EL (cell line): ENCODE results near the gene GMDS.
A peak's percentile ranks its signal among the peaks of the same experiment; 100 is the strongest.

Experiments
- DNase-seq: peaks from one replicate; pipeline ENCODE4 v3.0.0-alpha.2; 2016

Gene GMDS

DNA sequence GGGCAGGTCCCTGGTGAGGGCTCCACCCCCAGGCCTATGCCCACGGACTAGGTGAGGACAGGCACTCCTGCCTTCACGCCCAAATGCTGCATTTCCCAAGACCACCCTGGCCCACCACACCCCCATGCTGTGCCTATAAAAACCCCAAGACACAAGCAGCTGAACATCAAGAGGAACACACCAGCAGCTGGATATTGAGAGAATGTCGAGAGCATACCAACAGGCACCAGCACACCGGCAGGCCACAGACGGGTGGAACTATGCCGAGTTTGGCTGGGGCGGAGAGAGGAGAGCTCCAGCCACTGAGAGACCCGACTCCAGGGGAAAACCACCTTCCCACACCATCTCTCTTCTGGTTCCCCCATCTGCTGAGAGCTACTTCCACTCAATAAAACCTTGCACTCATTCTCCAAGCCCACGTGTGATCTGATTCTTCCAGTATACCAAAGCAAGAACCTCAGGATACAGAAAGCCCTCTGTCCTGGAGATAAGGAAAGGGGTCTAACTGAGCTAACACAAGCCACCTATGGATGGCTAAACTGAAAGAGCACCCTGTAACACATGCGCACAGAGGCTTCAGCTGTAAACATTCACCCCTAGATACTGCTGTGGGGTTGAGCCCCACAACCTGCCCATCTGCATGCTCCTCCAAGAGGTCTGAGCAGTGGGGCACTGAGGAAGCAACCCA is 319.5 kb downstream of the GMDS start:
- DNase-seq: no peak

GRCh38 chr6:1923449-1923848 is 322.0 kb downstream of the GMDS start:
- DNase-seq: no peak

- DNase-seq: peak; percentile 96
Observed at GRCh38 chr6:1917626-1918371, 327.6 kb downstream of the GMDS start.

- peak; percentile 89 for DNase-seq
Observed at GRCh38 chr6:1916334-1917070, 328.9 kb downstream of the GMDS start.

DNA sequence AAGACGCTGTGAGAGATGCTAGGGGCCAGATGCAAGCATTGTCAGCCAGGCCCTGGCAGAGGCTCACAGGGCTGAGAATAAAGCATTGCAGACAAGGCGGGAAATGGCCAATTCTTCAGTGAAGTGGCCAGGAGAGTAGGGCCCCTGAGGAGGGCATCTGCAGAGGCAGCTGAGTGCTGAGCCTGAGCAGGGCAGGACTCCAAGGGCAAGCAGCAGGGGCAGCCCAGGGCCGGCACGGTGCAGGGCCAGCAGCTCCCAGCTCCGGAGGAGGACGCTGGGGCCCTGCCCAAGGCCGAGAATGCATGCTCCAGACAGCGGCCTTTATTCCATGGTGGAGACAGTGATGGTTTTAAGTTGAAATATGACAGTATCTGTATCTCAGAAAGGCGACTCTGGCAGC is 330.2 kb downstream of the GMDS start:
- DNase-seq: no peak

DNA sequence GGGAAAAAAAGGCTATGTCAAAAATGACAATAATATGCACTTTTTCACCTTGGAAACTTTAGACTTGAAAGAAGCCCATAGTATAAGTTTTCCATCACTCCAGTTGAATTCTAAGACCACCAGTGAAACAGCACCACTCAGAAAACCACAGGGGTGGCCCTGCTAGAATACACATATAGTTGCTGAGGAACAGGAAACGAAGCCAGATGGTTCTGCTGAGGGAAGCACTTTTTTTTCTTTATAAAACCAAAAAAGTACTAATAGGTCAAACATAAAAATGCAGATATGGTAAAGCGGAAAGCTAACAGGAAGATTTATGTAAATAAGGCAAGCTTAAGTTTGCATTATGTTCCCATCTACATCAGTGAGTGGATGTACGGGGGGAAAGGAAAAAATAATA is 331.8 kb downstream of the GMDS start:
- DNase-seq: no peak

DNA sequence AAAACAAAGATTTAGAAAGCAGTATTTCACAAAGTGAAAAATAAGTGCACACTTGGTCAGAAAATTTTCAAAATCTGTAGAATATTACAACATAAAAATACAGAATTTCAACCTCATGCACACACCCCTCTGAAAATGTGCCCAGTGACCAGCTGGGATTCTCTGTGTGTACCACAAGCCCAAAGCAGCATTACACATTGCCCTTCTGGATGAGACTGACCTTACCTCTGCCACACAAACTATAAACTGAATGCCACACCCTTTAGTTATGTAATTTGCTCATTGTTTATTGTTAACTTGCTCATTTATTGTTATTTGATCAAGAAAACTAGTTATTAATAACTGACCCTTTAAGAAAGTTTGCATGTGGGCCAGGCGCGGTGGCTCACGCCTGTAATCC is 332.7 kb downstream of the GMDS start:
- no peak for DNase-seq

GRCh38 chr6:1911474-1911873 is 333.9 kb downstream of the GMDS start:
- DNase-seq: peak; percentile 20

DNA sequence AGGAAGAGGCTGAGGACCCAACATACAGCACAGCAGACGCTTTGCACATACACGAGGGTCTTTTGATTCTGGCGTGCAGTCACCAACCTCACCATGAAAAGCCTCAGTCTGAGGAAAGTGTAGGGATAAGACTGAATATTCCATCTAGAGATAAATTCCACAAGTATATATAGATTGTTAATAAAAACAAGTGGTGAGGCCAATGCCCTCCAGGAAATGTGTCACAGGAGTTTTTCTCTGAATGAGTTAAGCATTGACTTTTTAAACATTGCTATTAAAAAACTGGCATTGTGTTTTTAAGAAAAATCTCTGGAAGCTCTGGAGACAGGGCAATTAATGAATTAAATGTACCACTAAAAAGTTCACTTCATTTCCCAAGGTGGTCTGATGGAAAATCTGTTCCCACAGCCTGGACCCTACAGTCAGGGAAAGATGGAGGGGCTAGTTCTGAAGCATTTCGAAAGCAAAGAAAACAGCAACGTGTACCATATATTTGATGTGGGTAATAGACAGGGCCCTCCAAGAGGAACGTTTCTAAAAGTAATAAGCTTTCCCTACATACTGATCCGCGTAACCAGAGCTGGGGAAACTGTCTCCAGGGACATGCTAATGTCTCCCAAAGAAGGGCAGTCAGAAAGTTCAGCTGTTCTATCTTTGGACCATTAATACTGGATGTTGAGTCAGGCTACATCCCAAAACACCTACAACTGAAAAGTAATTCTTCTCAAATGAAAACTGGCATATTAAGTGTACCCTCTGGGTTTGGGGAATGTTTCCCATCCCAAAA is 334.6 kb downstream of the GMDS start:
- peak; percentile 43 for DNase-seq

- no peak for DNase-seq
Observed at GRCh38 chr6:1908784-1909183, 336.6 kb downstream of the GMDS start.

- no peak for DNase-seq
Observed at GRCh38 chr6:1906609-1907008, 338.8 kb downstream of the GMDS start.

GRCh38 chr6:1906014-1906413 is 339.4 kb downstream of the GMDS start:
- no peak for DNase-seq

DNA sequence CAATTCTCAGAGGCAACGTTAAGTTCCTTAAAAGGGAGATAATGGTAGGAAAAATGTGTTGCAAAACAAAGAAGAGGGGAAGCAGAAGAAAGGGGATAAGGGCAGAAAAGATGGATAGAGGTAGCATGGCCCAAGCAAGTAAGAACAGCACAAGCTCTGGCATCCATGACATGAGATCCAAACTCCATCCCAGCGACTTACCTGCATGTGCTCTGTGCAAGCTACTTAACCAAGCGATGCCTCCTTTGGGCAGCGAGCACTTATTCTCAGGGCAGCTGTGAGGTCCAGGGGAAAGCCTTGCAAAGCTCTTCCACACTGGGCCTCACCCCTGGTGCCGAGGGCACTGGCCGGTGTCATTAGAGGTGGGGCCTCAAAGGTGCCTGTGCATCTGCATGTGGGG is 340.5 kb downstream of the GMDS start:
- no peak for DNase-seq

DNA sequence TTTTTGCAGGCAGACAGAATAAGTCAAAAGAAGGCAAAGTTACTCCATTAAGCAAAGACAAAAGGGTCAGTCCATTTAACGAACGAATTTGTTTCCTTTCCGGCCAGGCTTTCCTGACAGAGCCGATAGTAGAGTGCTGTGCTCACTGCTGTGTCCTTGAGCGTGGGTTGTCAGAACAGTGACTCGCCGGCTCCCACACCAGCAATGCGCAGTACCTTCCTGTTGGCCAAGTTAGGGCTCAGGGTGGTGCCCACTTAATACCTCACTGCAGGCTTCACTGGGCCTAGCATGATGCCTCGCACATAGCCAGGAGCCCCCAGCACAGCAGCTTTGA is 341.0 kb downstream of the GMDS start:
- no peak for DNase-seq

GRCh38 chr6:1903780-1904465 is 341.5 kb downstream of the GMDS start:
- DNase-seq: no peak

GRCh38 chr6:1901556-1901955 is 343.8 kb downstream of the GMDS start:
- peak; percentile 51 for DNase-seq

- DNase-seq: no peak
Observed at GRCh38 chr6:1896897-1897296, 348.5 kb downstream of the GMDS start.

GRCh38 chr6:1895721-1896120 is 349.7 kb downstream of the GMDS start:
- DNase-seq: peak; percentile 25

DNA sequence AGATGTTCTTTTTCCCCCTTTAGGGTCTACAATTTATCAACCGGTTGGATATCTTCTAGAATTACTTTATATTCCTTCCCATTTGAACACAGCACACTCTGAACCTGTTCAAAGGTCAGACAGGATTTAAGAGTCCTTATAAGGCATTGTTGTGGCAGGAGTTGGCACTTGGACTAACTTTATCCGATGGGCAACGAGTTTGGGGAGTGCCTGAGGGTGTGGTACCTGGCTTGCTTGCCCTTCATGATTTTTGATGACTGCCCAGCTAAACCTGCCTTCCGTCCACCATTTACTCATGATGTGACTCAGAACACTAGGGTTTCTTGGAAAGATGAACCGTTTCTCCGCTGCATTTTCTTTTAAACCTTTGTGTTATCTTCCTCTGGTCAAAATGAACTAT is 350.5 kb downstream of the GMDS start:
- no peak for DNase-seq

- DNase-seq: no peak
Observed at GRCh38 chr6:1893470-1894130, 351.8 kb downstream of the GMDS start.

DNA sequence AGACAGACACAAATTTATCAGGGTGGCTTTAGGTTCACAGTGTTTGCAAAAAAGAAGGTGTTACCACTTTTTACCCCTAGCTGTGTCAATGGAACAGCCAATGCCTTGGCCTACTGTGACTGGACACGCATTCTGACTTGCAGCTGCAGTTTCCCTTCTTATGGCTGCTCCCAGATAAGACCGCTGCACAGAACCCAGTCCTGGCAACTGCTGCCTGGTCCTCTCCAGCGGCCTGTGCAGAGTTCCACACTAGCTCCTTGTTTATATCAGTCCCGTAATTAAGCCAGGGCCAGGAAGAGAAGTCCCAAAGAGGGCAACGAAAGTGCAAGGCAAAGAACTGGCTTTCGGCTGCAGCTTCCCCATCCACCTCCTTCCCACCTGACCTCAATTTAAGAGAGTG is 352.7 kb downstream of the GMDS start:
- no peak for DNase-seq

DNA sequence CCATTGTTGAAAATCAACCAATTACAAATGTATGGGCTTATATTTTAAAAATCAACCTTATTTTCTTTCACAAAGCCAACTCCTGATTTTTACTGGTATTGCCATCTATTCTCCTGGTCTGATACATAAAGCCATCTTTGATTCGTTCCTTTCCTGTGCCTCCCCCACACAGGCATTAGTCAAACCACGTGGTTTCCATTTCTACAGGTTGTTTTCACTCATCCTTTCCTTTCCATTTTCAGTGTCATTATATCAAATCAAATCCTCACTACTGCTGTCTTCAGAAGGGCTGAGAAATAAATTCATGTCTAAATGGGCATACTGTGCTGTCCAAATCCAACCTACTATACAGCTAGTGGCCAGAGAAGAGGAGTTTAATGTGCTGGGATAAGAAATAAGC is 354.4 kb downstream of the GMDS start:
- DNase-seq: no peak
